Osteoblast (primary cell): ENCODE results near the gene NIP7. TPM values are rescaled to one million over a fixed set of nuclear protein-coding genes. Genes with fewer than 3 reads are reported as not detected.

Source experiments
- DNase-seq: peaks from one replicate; pipeline ENCODE4 v3.0.0; 2011; ENCODE audit warnings: low spot score, mixed read lengths; ENCODE audit not compliant: insufficient read length; ENCODE audit errors: missing footprints
- H2AFZ ChIP-seq: 2 replicates; pipeline ENCODE4 v1.6.0; 2011; ENCODE audit warnings: mild to moderate bottlenecking, low read length
- H3K27ac ChIP-seq: 2 replicates; pipeline ENCODE4 v1.5.1; 2011; ENCODE audit warnings: mild to moderate bottlenecking, low read depth, low read length, moderate library complexity
- H3K27me3 ChIP-seq: 2 replicates; pipeline ENCODE4 v1.6.0; 2012; ENCODE audit warnings: mild to moderate bottlenecking, control low read depth, inconsistent platforms, low read length, moderate library complexity; ENCODE audit not compliant: insufficient read depth
- H3K36me3 ChIP-seq: 2 replicates; pipeline ENCODE4 v1.5.1; 2011; ENCODE audit warnings: mild to moderate bottlenecking, low read length, control low read depth, moderate library complexity; ENCODE audit not compliant: insufficient read depth
- H3K4me1 ChIP-seq: 2 replicates; pipeline ENCODE4 v1.5.1; 2011; ENCODE audit warnings: mild to moderate bottlenecking, low read length, control low read depth, moderate library complexity; ENCODE audit not compliant: insufficient read depth
- H3K4me2 ChIP-seq: 2 replicates; pipeline ENCODE4 v1.6.0; 2011; ENCODE audit warnings: mild to moderate bottlenecking, low read length; ENCODE audit not compliant: insufficient read depth
- H3K4me3 ChIP-seq: fragments of 200-600 bp; sonication (generic); 3 replicates; pipeline ENCODE4 v1.5.1; 2012; ENCODE audit warnings: mild to moderate bottlenecking, low read length, inconsistent platforms; ENCODE audit not compliant: insufficient read depth
- H3K79me2 ChIP-seq: 2 replicates; pipeline ENCODE4 v1.6.0; 2012; ENCODE audit warnings: mild to moderate bottlenecking, low read length, control low read depth, inconsistent platforms; ENCODE audit not compliant: insufficient read depth
- H3K9me3 ChIP-seq: 2 replicates; pipeline ENCODE4 v1.5.1; 2011; ENCODE audit warnings: low read depth, low read length, control low read depth
- H4K20me1 ChIP-seq: 2 replicates; pipeline ENCODE4 v1.6.0; 2012; ENCODE audit warnings: mild to moderate bottlenecking, low read length, control low read depth; ENCODE audit not compliant: insufficient read depth
- CTCF ChIP-seq: IDR thresholded peaks from 2 replicates; pipeline ENCODE4 v1.5.1; 2011; ENCODE audit warnings: mild to moderate bottlenecking, low read depth, low read length, moderate library complexity; ENCODE audit errors: extremely low read depth
- total RNA-seq: library from RNA; depleted of rRNA; stranded (reverse); fragments of >200 nt; gene quantifications from 2 replicates; pipeline ENCODE4 v1.2.3, GENCODE V29; 2012

Gene NIP7
- total RNA-seq, 1 donor: 22.8 TPM

GRCh38 chr16:69314534-69314933, 25.0 kb upstream of the NIP7 start:
- H4K20me1 ChIP-seq: peaks cover 23% of the 10 kb centered on the region
- H3K79me2 ChIP-seq: peaks cover 69% of the 10 kb centered on the region
- H2AFZ ChIP-seq: no peak overlapping the region
- no peak overlapping the region for H3K4me3 ChIP-seq
- H3K4me1 ChIP-seq: peaks cover 6% of the 10 kb centered on the region
- no peak overlapping the region for H3K4me2 ChIP-seq
- H3K9me3 ChIP-seq: no peaks in the 10 kb centered on the region
- no peaks in the 10 kb centered on the region for H3K27me3 ChIP-seq
- H3K27ac ChIP-seq: no peak overlapping the region
- no peak for DNase-seq
- H3K36me3 ChIP-seq: peaks cover 55% of the 10 kb centered on the region
- no peak for TF ChIP-seq CTCF

- no peak overlapping the region for H2AFZ ChIP-seq
- no peak overlapping the region for H3K4me2 ChIP-seq
- H3K27me3 ChIP-seq: no peaks in the 10 kb centered on the region
- no peak overlapping the region for H3K27ac ChIP-seq
- H3K9me3 ChIP-seq: no peaks in the 10 kb centered on the region
- peaks cover 6% of the 10 kb centered on the region for H3K4me1 ChIP-seq
- no peak for DNase-seq
- peaks cover 81% of the 10 kb centered on the region for H3K79me2 ChIP-seq
- TF ChIP-seq CTCF: no peak
- H4K20me1 ChIP-seq: peaks cover 24% of the 10 kb centered on the region
- peaks cover 66% of the 10 kb centered on the region for H3K36me3 ChIP-seq
- H3K4me3 ChIP-seq: no peak overlapping the region
Measured at GRCh38 chr16:69315486-69316311, 23.9 kb upstream of the NIP7 start.

DNA sequence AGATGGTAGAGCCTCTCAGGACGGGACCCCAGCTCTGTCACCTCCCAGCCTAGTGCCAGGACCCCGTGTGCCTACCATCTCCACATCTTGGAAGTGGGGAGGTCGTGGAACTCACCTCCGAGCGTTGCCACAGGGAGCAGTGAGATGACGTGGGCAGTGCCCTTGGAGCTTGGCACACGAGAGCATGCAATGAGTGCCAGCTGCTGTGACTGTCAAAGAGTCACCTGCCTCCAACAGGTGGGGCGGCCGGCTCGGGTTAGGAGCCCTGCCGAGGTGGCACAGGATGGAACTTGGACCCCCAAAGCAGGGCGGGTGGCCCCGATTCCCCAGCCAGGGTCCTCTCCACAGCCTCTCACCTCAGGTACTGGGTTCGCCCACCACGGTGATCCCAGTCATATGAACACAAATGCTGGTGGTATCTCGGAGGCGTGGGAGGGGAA, 23.0 kb upstream of the NIP7 start:
- H3K79me2 ChIP-seq: peaks cover 85% of the 10 kb centered on the region

More for the DNA sequence above, 23.0 kb upstream of the NIP7 start:
- Histone ChIP-seq H3K4me2 (no peak overlapping the region), H3K4me3 (no peak overlapping the region), H3K4me1 (peaks cover 6% of the 10 kb centered on the region), H4K20me1 (peaks cover 28% of the 10 kb centered on the region), H3K9me3 (no peaks in the 10 kb centered on the region), H3K27ac (no peak overlapping the region), H2AFZ (no peak overlapping the region), H3K36me3 (peaks cover 75% of the 10 kb centered on the region), H3K27me3 (no peaks in the 10 kb centered on the region)
- DNase-seq: no peak
- no peak for TF ChIP-seq CTCF
